Testis (tissue), 3 donors: ENCODE results near the gene VAV2. TPM values are rescaled to one million over a fixed set of nuclear protein-coding genes. Genes with fewer than 3 reads are reported as not detected.
A peak's percentile ranks its signal among the peaks of the same experiment; 100 is the strongest.

Source experiments
- DNase-seq: peaks from one replicate; pipeline ENCODE4 v3.0.0-alpha.2; 2019
- H3K27ac ChIP-seq, 2 donors: fragments of 200-600 bp; sonication (generic); one replicate each; pipeline ENCODE4 v1.5.1; 2019
- H3K27me3 ChIP-seq: fragments of 200-600 bp; sonication (generic); one replicate; pipeline ENCODE4 v1.5.1; 2019
- H3K36me3 ChIP-seq: fragments of 200-600 bp; sonication (generic); one replicate; pipeline ENCODE4 v1.5.1; 2017; ENCODE audit warnings: low read depth; ENCODE audit errors: missing control alignments
- H3K4me1 ChIP-seq: fragments of 200-600 bp; sonication (generic); one replicate; pipeline ENCODE4 v1.5.1; 2019
- H3K4me3 ChIP-seq, 2 donors: fragments of 200-600 bp; sonication (generic); one replicate each; pipeline ENCODE4 v1.5.1; 2017 to 2019
- H3K9me3 ChIP-seq: fragments of 200-600 bp; sonication (generic); one replicate; pipeline ENCODE4 v1.5.1; 2017
- CTCF ChIP-seq, 3 experiments: fragments of 450-650 bp in 2 of 3; fragments of 200-600 bp in 1 of 3; sonication (generic) in 1 of 3; IDR thresholded peaks; one replicate each; pipeline ENCODE4 v1.5.1; 2016 to 2019; ENCODE audit warnings: antibody characterized with exemption in 3 of 3, mild to moderate bottlenecking in 2 of 3, moderate library complexity in 1 of 3
- POLR2A ChIP-seq: fragments of 450-650 bp; IDR thresholded peaks from one replicate; pipeline ENCODE4 v1.6.1; 2017; ENCODE audit warnings: antibody characterized with exemption, mild to moderate bottlenecking, moderate library complexity
- WGBS, 2 donors: methylation state at CpG; one replicate each; pipeline ENCODE4 v1.1.5; 2018; 5-methylcytosine and 5-hydroxymethylcytosine counted together
- intact Hi-C: fragments of 100-400 bp; cut with DNase I; formaldehyde crosslinking; loops from one replicate; pipeline ENCODE4 v1.15.1; 2023; ENCODE audit warnings: low total_unique reads
- polyA plus RNA-seq: library from polyadenylated mRNA; stranded (reverse); fragments of 350-450 nt; fragmentation: Illumina TruSeq; extraction: RNeasy Lipid Tissue Mini Kit (QIAGEN cat#74804); gene quantifications from one replicate; pipeline ENCODE4 v1.2.3, GENCODE V29; 2014; ENCODE audit warnings: low read depth, low replicate concordance; ENCODE audit not compliant: insufficient read depth
- total RNA-seq, 2 donors: library from RNA; depleted of rRNA; stranded (reverse); fragments of >200 nt; gene quantifications; one replicate each; pipeline ENCODE4 v1.2.3, GENCODE V29; 2016

The VAV2 gene
- total and polyA plus RNA-seq, 3 donors from 2014 or later, result 11.0 to 14.1 (median 12.2) TPM

GRCh38 chr9:133733796-133734533, 258.2 kb downstream of the VAV2 start:
- peak; percentile 6 for DNase-seq
- Histone ChIP-seq H3K36me3 (no peaks in the 10 kb centered on the region), H3K9me3 (no peaks in the 10 kb centered on the region), H3K4me3 (no peak overlapping the region), H3K4me1 (peaks cover 9% of the 10 kb centered on the region), H3K27me3 (no peaks in the 10 kb centered on the region), H3K27ac (no peak overlapping the region)
- 77 to 86% methylated on average over 15 to 19 of the region's 21 CpGs for WGBS, 2 donors
- intact Hi-C loops, result loop anchor here (10.0 kb wide), 1 partner anchor 199 kb away; the partner anchor contains the start of gene ADAMTSL2
- no peak for TF ChIP-seq CTCF (IDR thresholded peaks at IDR 0.05)
- TF ChIP-seq POLR2A, result no peak

- Histone ChIP-seq H3K9me3 (no peaks in the 10 kb centered on the region), H3K4me3 (no peak overlapping the region), H3K4me1 (peaks cover 6% of the 10 kb centered on the region), H3K27me3 (no peaks in the 10 kb centered on the region), H3K36me3 (no peaks in the 10 kb centered on the region), H3K27ac (no peak overlapping the region)
- TF ChIP-seq CTCF (IDR thresholded peaks at IDR 0.05) (no peak), POLR2A (no peak)
- no peak for DNase-seq
- WGBS, 2 donors, result 78 to 90% methylated on average over 3 to 4 of the region's 4 CpGs
- intact Hi-C loops, result loop anchor here (10.0 kb wide), 1 partner anchor 199 kb away; the partner anchor contains the start of gene ADAMTSL2
Measured at GRCh38 chr9:133733421-133733795, 258.7 kb downstream of the VAV2 start.

- H3K36me3 ChIP-seq, result no peaks in the 10 kb centered on the region
- peak; percentile 9 for DNase-seq
- TF ChIP-seq CTCF (IDR thresholded peaks at IDR 0.05) (no peak), POLR2A (no peak)
- no peak overlapping the region for H3K27ac ChIP-seq
- intact Hi-C loops, result loop anchor here (10.0 kb wide), 1 partner anchor 198 kb away; the partner anchor contains the start of gene ADAMTSL2
- no peak overlapping the region for H3K4me3 ChIP-seq
- WGBS, 2 donors, result 82 to 88% methylated on average over 9 to 10 of the region's 10 CpGs
- H3K9me3 ChIP-seq, result no peaks in the 10 kb centered on the region
- peaks cover 2% of the 10 kb centered on the region for H3K4me1 ChIP-seq
- no peaks in the 10 kb centered on the region for H3K27me3 ChIP-seq
Measured at GRCh38 chr9:133732639-133733408, 259.3 kb downstream of the VAV2 start.

- peak; percentile 80 for DNase-seq
- Histone ChIP-seq H3K27ac (no peak overlapping the region), H3K4me1 (no peaks in the 10 kb centered on the region), H3K27me3 (no peaks in the 10 kb centered on the region), H3K4me3 (no peak overlapping the region), H3K36me3 (no peaks in the 10 kb centered on the region), H3K9me3 (no peaks in the 10 kb centered on the region)
- 58 to 62% methylated on average over 29 to 30 of the region's 30 CpGs for whole genome bisulfite sequencing, 2 donors
- TF ChIP-seq CTCF (IDR thresholded peaks at IDR 0.05), result no peak
- no peak for TF ChIP-seq POLR2A
- intact Hi-C loops, result loop anchor here (10.0 kb wide), 1 partner anchor 197 kb away; the partner anchor contains the start of gene ADAMTSL2
Measured at GRCh38 chr9:133731876-133732638, 260.1 kb downstream of the VAV2 start.
